Peyer's patch (tissue), 4 donors: ENCODE data around the gene CALHM3.

Source experiments
- POLR2A ChIP-seq, 2 donors: fragments of 450-650 bp; IDR thresholded peaks; one replicate each; pipeline ENCODE4 v1.5.1; 2017; ENCODE audit warnings: antibody characterized with exemption in 2 of 2, mild to moderate bottlenecking in 2 of 2, moderate library complexity in 2 of 2
- TF ChIP-seq, protein P1 (sequence below), 6 experiments: fragments of 450-650 bp in 4 of 6; fragments of 200-600 bp in 2 of 6; sonication (generic) in 1 of 6; IDR thresholded peaks; one replicate each; pipeline ENCODE4 v1.5.1; 2017 to 2019; ENCODE audit warnings: antibody characterized with exemption in 6 of 6, mild to moderate bottlenecking in 3 of 6, moderate library complexity in 1 of 6

DNA sequence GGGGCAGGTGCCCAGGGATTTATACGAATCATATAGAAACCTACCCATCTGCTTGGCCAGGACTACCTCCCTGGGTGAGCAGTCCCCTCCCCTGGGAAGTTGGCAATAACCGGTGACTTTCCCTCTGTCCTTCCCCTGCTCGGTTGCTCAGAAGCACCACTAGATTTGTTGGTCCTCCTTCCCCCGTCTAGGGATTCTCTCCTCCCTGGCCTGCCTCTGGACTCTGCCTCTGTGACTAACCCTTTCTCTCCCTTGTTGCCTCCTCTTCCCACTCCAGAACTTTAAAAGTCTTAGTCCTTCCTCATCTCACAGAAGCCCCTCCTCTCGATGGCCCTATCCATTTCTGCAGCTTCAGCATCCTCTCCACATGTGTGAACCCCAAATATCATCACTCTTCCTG, 9.8 kb downstream of the CALHM3 start:
- TF ChIP-seq, protein P1, sequence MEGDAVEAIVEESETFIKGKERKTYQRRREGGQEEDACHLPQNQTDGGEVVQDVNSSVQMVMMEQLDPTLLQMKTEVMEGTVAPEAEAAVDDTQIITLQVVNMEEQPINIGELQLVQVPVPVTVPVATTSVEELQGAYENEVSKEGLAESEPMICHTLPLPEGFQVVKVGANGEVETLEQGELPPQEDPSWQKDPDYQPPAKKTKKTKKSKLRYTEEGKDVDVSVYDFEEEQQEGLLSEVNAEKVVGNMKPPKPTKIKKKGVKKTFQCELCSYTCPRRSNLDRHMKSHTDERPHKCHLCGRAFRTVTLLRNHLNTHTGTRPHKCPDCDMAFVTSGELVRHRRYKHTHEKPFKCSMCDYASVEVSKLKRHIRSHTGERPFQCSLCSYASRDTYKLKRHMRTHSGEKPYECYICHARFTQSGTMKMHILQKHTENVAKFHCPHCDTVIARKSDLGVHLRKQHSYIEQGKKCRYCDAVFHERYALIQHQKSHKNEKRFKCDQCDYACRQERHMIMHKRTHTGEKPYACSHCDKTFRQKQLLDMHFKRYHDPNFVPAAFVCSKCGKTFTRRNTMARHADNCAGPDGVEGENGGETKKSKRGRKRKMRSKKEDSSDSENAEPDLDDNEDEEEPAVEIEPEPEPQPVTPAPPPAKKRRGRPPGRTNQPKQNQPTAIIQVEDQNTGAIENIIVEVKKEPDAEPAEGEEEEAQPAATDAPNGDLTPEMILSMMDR (IDR thresholded peaks at IDR 0.05) = no peak
- no peak for TF ChIP-seq POLR2A (IDR thresholded peaks at IDR 0.05)
